IMR-90 (cell line): ENCODE measurements around the gene SPDYC. TPM values are rescaled to one million over a fixed set of nuclear protein-coding genes. Genes with fewer than 3 reads are reported as not detected.

Source experiments
- ATAC-seq: fragments of 200-7000 bp; cut with Tn5 transposase; 2 replicates; pipeline ENCODE4 v1.9.1; 2020; ENCODE audit warnings: low read depth, mild to moderate bottlenecking, moderate library complexity
- BruUV-seq: library from RNA; stranded (reverse); fragments of 400-500 nt; replicated peaks from 2 replicates; lab custom pipeline; 2021; lab: Mats Ljungman, UMichigan
- CTCF ChIA-PET: fragments of 300-600 bp; formaldehyde crosslinking; extraction: SDS; loops from one replicate; lab custom pipeline; 2021; ENCODE audit warnings: antibody characterized with exemption; lab: Yijun Ruan, JAX
- POLR2A ChIA-PET: fragments of 300-600 bp; sonication (Branson Sonifier 250); formaldehyde crosslinking; loops from one replicate; lab custom pipeline; 2022; ENCODE audit warnings: antibody characterized with exemption; ENCODE audit not compliant: unreplicated experiment; lab: Charles Lee
- DNase-seq: peaks from one replicate; pipeline ENCODE4 v3.0.0; 2013
- H2AFZ ChIP-seq: replicated peaks from 2 replicates; pipeline ENCODE3; 2013; ENCODE audit warnings: low read length, mild to moderate bottlenecking; ENCODE audit not compliant: poor library complexity
- H2AK5ac ChIP-seq: 2 replicates; pipeline ENCODE4 v1.6.1; 2013; ENCODE audit warnings: low read depth, low read length, inconsistent platforms
- H2AK9ac ChIP-seq: replicated peaks from 2 replicates; pipeline ENCODE3; 2013; ENCODE audit warnings: mild to moderate bottlenecking, low read depth, low read length, moderate library complexity; ENCODE audit not compliant: poor library complexity
- H2BK120ac ChIP-seq: 2 replicates; pipeline ENCODE4 v1.6.1; 2013; ENCODE audit warnings: low read depth, low read length, inconsistent platforms
- H2BK15ac ChIP-seq: 3 replicates; pipeline ENCODE4 v1.6.1; 2013; ENCODE audit warnings: low read depth, low read length, inconsistent platforms
- H2BK20ac ChIP-seq: 2 replicates; pipeline ENCODE4 v1.6.1; 2013; ENCODE audit warnings: low read depth, mild to moderate bottlenecking, inconsistent platforms, low read length, moderate library complexity
- H2BK5ac ChIP-seq: 2 replicates; pipeline ENCODE4 v1.6.1; 2013; ENCODE audit warnings: mild to moderate bottlenecking, low read depth, low read length, inconsistent platforms; ENCODE audit not compliant: poor library complexity, severe bottlenecking
- H3K14ac ChIP-seq: replicated peaks from 2 replicates; pipeline ENCODE4 v1.6.1; 2013; ENCODE audit warnings: low read depth, low read length, inconsistent platforms
- H3K18ac ChIP-seq: 2 replicates; pipeline ENCODE4 v1.6.1; 2013; ENCODE audit warnings: low read depth, low read length, control low read depth
- H3K23ac ChIP-seq: 2 replicates; pipeline ENCODE4 v1.6.1; 2013; ENCODE audit warnings: low read depth, low read length, inconsistent platforms
- H3K27ac ChIP-seq: 2 replicates; pipeline ENCODE4 v1.5.1; 2013; ENCODE audit warnings: mild to moderate bottlenecking, control low read depth, low read length; ENCODE audit not compliant: insufficient read depth
- H3K27me3 ChIP-seq: 2 replicates; pipeline ENCODE4 v1.6.1; 2013; ENCODE audit warnings: low read length; ENCODE audit not compliant: control insufficient read depth, insufficient read depth
- H3K36me3 ChIP-seq: 2 replicates; pipeline ENCODE4 v1.6.1; 2013; ENCODE audit warnings: low read length, mixed read lengths; ENCODE audit not compliant: control insufficient read depth, insufficient read depth
- H3K4ac ChIP-seq: 2 replicates; pipeline ENCODE4 v1.6.1; 2013; ENCODE audit warnings: low read depth, low read length, inconsistent platforms
- H3K4me1 ChIP-seq: 2 replicates; pipeline ENCODE4 v1.6.1; 2013; ENCODE audit warnings: low read length, mixed read lengths; ENCODE audit not compliant: control insufficient read depth, insufficient read depth
- H3K4me2 ChIP-seq: 2 replicates; pipeline ENCODE4 v1.6.1; 2013; ENCODE audit warnings: low read depth, mild to moderate bottlenecking, control low read depth, low read length, moderate library complexity
- H3K4me3 ChIP-seq: 2 replicates; pipeline ENCODE4 v1.5.1; 2013; ENCODE audit warnings: low read depth, mild to moderate bottlenecking, control low read depth, low read length, moderate library complexity; ENCODE audit not compliant: insufficient read depth
- H3K56ac ChIP-seq: 2 replicates; pipeline ENCODE4 v1.6.1; 2013; ENCODE audit warnings: low read length, inconsistent platforms; ENCODE audit not compliant: insufficient read depth; ENCODE audit errors: extremely low read depth
- H3K79me1 ChIP-seq, 2 experiments: 2 replicates each; pipeline ENCODE4 v1.6.1; 2013; ENCODE audit warnings: low read length in 2 of 2, inconsistent platforms in 1 of 2, low read depth in 1 of 2
- H3K9ac ChIP-seq: 2 replicates; pipeline ENCODE4 v1.6.1; 2013; ENCODE audit warnings: low read depth, low read length, control low read depth
- H3K9me1 ChIP-seq: 2 replicates; pipeline ENCODE4 v1.6.1; 2013; ENCODE audit warnings: low read length, inconsistent platforms; ENCODE audit not compliant: insufficient read depth
- H3K9me3 ChIP-seq: 2 replicates; pipeline ENCODE4 v1.6.1; 2013; ENCODE audit warnings: low read length; ENCODE audit not compliant: control insufficient read depth, insufficient read depth
- H4K20me1 ChIP-seq: 2 replicates; pipeline ENCODE4 v1.6.1; 2013; ENCODE audit warnings: low read length, inconsistent platforms; ENCODE audit not compliant: insufficient read depth
- H4K5ac ChIP-seq: 2 replicates; pipeline ENCODE4 v1.6.1; 2013; ENCODE audit warnings: mild to moderate bottlenecking, low read depth, low read length, control low read depth
- H4K8ac ChIP-seq, 2 experiments: 2 replicates each; pipeline ENCODE4 v1.6.1; 2013; ENCODE audit warnings: low read depth in 2 of 2, low read length in 2 of 2, control low read depth in 1 of 2, inconsistent platforms in 1 of 2
- H4K91ac ChIP-seq: 2 replicates; pipeline ENCODE4 v1.6.1; 2013; ENCODE audit warnings: low read depth, low read length, inconsistent platforms; ENCODE audit not compliant: insufficient read depth
- CEBPB ChIP-seq: IDR thresholded peaks from 2 replicates; pipeline ENCODE4 v1.6.1; 2012; ENCODE audit warnings: low read depth, low read length, improper control_type of control experiment
- CHD1 ChIP-seq: IDR thresholded peaks from 2 replicates; pipeline ENCODE4 v1.6.1; 2012; ENCODE audit warnings: low read depth, low read length, improper control_type of control experiment
- MAZ ChIP-seq: IDR thresholded peaks from 2 replicates; pipeline ENCODE4 v1.6.1; 2012; ENCODE audit warnings: low read depth, mild to moderate bottlenecking, low read length, improper control_type of control experiment, moderate library complexity, borderline replicate concordance
- NFE2L2 ChIP-seq: fragments of 150-350 bp; IDR thresholded peaks from 2 replicates; pipeline ENCODE4 v1.6.1; 2016; ENCODE audit warnings: low read depth, mild to moderate bottlenecking, low read length
- RAD21 ChIP-seq: IDR thresholded peaks from 2 replicates; pipeline ENCODE4 v1.6.1; 2012; ENCODE audit warnings: low read length, improper control_type of control experiment
- RFX5 ChIP-seq: IDR thresholded peaks from 2 replicates; pipeline ENCODE4 v1.8.0; 2012; ENCODE audit warnings: low read depth, mild to moderate bottlenecking, low read length, moderate library complexity
- SMC3 ChIP-seq: fragments of 150-350 bp; IDR thresholded peaks from 2 replicates; pipeline ENCODE4 v1.6.1; 2016; ENCODE audit warnings: low read depth, mild to moderate bottlenecking, antibody characterized with exemption, low read length, moderate library complexity
- WGBS, 2 experiments: methylation state at CpG; one replicate each; pipeline versions ENCODE4 v1.1.5 to v1.1.7; 2013; ENCODE audit warnings: missing lambda C conversion rate in 2 of 2; ENCODE audit not compliant: insufficient read length in 1 of 2; ENCODE audit errors: extremely low coverage in 2 of 2; 5-methylcytosine and 5-hydroxymethylcytosine counted together
- dilution Hi-C: fragments of 300-500 bp; cut with HindIII; formaldehyde crosslinking; loops from one replicate; pipeline ENCODE4 v1.14.3; 2018; ENCODE audit warnings: low sequenced_read_pairs; ENCODE audit not compliant: unreplicated experiment
- in situ Hi-C: fragments of 300-500 bp; cut with MboI; formaldehyde crosslinking; loops from 3 replicates; pipeline ENCODE4 v1.14.3; 2019; ENCODE audit warnings: low sequenced_read_pairs, inconsistent platforms, mixed read lengths
- intact Hi-C: fragments of 100-400 bp; cut with micrococcal nuclease; formaldehyde crosslinking; loops from 2 replicates; pipeline ENCODE4 v1.10.0; 2022
- polyA plus RNA-seq, 3 experiments: library from polyadenylated mRNA; depleted of rRNA; stranded (reverse); fragments of >200 nt; gene quantifications; 2 replicates each; pipeline ENCODE4 v1.2.3, GENCODE V29; 2012; ENCODE audit warnings: low replicate concordance in 1 of 3
- total RNA-seq: library from RNA; depleted of rRNA; stranded (reverse); fragments of >200 nt; gene quantifications from 2 replicates; pipeline ENCODE4 v1.2.3, GENCODE V29; 2012
- TF ChIP-seq, protein P1 (sequence below): fragments of 150-350 bp; IDR thresholded peaks from 2 replicates; pipeline ENCODE4 v1.6.1; 2016; ENCODE audit warnings: low read depth, mild to moderate bottlenecking, low read length, moderate library complexity, borderline replicate concordance
- TF ChIP-seq, protein P2 (sequence below): conservative IDR thresholded peaks from 2 replicates; pipeline ENCODE4 v1.5.1; 2012; ENCODE audit warnings: mild to moderate bottlenecking, low read depth, low read length, improper control_type of control experiment
- TF ChIP-seq, protein P3 (sequence below): fragments of 150-350 bp; IDR thresholded peaks from 2 replicates; pipeline ENCODE4 v1.6.1; 2017; ENCODE audit warnings: mild to moderate bottlenecking, antibody characterized with exemption, low read length, low read depth

Gene SPDYC
- total and polyA plus RNA-seq, 2 of the 4 experiments (the other 2 are of a cell fraction) = not detected

DNA sequence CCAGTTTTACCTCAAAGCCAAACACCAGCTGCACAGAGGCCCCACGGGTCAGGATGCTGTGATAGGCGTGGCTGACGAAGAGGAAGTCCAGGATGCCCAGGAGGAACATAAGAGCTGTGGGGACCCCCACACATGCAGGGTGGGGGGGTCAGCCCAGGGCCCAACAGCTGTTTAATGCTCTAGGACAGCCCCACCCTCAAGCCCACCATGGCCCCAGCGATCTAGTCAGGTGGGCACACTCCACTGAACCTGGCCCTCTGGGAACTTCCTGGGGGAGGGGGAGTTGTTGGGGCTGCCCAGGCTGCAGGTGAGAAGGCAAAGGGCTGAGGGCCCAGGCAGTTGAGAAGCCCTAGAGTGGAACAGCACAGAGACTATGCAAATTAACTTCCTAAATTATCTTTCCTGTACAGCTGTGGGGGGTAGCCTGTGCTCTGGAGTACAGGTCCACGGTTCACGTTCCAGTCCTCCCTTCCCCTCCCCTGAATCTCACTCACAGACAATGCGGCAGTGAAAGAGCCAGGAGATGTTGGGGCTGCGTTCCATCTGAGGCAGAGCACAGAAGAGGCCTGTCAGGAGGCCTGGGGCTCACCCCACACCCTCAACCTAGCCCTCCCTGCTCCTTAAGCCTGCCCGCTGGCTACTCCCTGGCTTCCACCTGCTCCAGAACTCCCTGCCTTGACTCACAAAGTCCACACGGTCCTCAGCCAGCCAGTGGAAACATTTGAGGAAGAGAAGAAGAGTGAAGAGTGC lies 37.6 kb upstream of the SPDYC start (continued):
- TF ChIP-seq, protein P1, sequence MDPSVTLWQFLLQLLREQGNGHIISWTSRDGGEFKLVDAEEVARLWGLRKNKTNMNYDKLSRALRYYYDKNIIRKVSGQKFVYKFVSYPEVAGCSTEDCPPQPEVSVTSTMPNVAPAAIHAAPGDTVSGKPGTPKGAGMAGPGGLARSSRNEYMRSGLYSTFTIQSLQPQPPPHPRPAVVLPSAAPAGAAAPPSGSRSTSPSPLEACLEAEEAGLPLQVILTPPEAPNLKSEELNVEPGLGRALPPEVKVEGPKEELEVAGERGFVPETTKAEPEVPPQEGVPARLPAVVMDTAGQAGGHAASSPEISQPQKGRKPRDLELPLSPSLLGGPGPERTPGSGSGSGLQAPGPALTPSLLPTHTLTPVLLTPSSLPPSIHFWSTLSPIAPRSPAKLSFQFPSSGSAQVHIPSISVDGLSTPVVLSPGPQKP = no peak

DNA sequence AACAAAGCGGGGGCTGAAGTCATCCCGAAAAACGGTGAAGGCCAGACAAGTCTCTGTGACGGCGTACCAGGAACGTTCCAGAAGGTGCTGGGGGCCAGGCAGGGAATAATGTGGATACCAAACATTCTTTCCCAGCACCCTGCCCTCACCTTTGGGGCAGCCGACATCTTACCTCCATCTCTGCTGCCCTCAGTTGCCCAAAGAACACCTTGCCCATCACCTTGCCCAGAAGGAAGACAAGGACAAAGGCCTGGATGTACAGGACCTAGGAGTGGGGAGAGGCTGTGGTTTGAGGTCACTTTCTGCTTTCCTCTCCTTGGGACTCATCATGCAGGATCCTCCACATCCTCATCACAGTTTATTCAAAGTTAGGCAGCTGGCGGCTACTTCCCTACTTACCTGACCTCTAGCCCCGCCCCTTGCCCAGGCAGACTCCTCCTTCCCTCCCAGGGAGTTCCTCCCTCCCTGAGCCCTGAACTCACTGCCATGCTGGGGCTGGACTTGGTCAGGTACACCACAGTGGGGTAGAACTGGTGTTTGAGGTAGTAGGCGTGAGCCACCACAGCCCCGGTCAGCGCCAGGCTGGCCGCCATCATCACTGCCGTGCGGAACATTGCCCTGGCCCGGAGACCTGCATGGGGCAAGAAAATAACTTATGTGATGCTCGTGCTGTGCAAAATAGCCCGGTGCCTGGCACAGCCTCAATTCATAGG lies 36.9 kb upstream of the SPDYC start:
- Histone ChIP-seq H4K91ac (no peak overlapping the region), H3K9ac (peak overlapping the region; percentile 99), H3K14ac (0 out of 2 replicates have a peak overlapping the region, but pooled peaks have one; percentile 30), H3K56ac (no peak overlapping the region), H3K27me3 (no peaks in the 10 kb centered on the region), H2BK120ac (no peak overlapping the region), H3K4me3 (peak overlapping the region; percentile 63), H3K4ac (peak overlapping the region; percentile 55), H3K4me1 (peaks cover 6% of the 10 kb centered on the region; the same call in 1 of the 2 replicates), H3K27ac (peak overlapping the region; percentile 99), H2AK9ac (peak overlapping the region; percentile 98), H2BK15ac (no peak overlapping the region), H2AK5ac (peak overlapping the region; percentile 90; the same call in 1 of the 2 replicates), H3K79me1 (peaks cover 21 to 43% of the 10 kb centered on the region in 2 experiments), H4K20me1 (peaks cover 28% of the 10 kb centered on the region), H4K8ac (peak overlapping the region; percentile 12 to 43; a peak in 2 of 4 replicates), H4K5ac (0 out of 2 replicates have a peak overlapping the region, but pooled peaks have one; percentile 8), H3K4me2 (peak overlapping the region; percentile 93), H3K9me3 (no peaks in the 10 kb centered on the region), H2BK5ac (no peak overlapping the region), H3K9me1 (peaks cover 21% of the 10 kb centered on the region), H2BK20ac (no peak overlapping the region), H3K18ac (no peak overlapping the region), H3K23ac (peak overlapping the region; percentile 50; the same call in 1 of the 2 replicates), H2AFZ (peak overlapping the region; percentile 26), H3K36me3 (peaks cover 45% of the 10 kb centered on the region)
- in situ Hi-C loops = no loop called here
- CTCF ChIA-PET = interaction anchor here (0.5 kb wide), 1 partner anchor 55 kb away, joined by 3 read pairs; no protein-coding TSS in a partner anchor
- POLR2A ChIA-PET = no interaction called here
- no TSS peak for BruUV-seq
- DNase-seq (no peak), ATAC-seq (no peak)
- dilution Hi-C loops = no loop called here
- TF ChIP-seq RFX5 (no peak), SMC3 (no peak), CHD1 (no peak), NFE2L2 (no peak), CEBPB (no peak), RAD21 (no peak), MAZ (no peak)
- TF ChIP-seq, protein P2, sequence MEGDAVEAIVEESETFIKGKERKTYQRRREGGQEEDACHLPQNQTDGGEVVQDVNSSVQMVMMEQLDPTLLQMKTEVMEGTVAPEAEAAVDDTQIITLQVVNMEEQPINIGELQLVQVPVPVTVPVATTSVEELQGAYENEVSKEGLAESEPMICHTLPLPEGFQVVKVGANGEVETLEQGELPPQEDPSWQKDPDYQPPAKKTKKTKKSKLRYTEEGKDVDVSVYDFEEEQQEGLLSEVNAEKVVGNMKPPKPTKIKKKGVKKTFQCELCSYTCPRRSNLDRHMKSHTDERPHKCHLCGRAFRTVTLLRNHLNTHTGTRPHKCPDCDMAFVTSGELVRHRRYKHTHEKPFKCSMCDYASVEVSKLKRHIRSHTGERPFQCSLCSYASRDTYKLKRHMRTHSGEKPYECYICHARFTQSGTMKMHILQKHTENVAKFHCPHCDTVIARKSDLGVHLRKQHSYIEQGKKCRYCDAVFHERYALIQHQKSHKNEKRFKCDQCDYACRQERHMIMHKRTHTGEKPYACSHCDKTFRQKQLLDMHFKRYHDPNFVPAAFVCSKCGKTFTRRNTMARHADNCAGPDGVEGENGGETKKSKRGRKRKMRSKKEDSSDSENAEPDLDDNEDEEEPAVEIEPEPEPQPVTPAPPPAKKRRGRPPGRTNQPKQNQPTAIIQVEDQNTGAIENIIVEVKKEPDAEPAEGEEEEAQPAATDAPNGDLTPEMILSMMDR = no peak
- TF ChIP-seq, protein P3, sequence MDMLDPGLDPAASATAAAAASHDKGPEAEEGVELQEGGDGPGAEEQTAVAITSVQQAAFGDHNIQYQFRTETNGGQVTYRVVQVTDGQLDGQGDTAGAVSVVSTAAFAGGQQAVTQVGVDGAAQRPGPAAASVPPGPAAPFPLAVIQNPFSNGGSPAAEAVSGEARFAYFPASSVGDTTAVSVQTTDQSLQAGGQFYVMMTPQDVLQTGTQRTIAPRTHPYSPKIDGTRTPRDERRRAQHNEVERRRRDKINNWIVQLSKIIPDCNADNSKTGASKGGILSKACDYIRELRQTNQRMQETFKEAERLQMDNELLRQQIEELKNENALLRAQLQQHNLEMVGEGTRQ = no peak
- intact Hi-C loops = no loop called here
- no CpG with 5 or more reads among the region's 18 CpGs for WGBS, 2 experiments
